Activated CD8-positive, alpha-beta memory T cell treated with anti-CD3 and anti-CD28 coated beads, Interleukin-2, amount 50 U/mL, for 24 hours (primary cell): ENCODE results near the gene MYO9B.
"Not testable (repeated sequence)": the region's sequence is repeated elsewhere in the genome, so short reads cannot be mapped to it uniquely, and the experiment has no call there.

Experiments used
- DNase-seq: peaks from one replicate; pipeline ENCODE4 v3.0.0-alpha.2; 2020; ENCODE audit errors: extremely low read depth

Gene MYO9B

DNA sequence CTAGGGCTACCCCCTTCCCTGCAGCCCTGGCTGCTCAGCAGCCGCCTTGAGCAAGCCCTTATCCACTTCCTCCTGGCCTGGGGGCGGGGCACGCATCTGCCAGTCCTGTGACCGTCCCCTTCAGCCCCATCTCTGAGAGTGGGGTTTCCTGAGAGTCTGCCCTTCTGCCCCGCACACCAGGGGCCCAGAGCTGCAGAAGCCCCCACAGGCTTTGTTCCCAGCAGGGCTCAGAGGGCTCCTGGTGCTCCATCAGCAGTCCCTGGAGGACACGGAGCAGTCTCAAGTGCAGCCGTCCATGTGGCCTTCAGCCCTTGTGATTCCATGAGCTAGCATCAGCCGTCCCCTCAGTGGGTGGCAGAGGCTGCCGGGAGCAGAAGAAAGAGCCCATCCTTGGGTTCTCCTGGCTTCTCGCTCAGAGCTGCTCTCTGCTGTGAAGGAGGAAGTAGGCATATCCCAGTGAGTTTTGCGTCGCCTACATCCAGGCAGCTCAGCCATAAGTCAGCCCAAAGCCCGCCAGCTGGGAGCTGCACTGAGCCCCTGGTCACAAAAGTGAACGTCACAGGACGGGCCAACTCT, 16.3 kb downstream of the MYO9B start:
- DNase-seq, result no peak

DNA sequence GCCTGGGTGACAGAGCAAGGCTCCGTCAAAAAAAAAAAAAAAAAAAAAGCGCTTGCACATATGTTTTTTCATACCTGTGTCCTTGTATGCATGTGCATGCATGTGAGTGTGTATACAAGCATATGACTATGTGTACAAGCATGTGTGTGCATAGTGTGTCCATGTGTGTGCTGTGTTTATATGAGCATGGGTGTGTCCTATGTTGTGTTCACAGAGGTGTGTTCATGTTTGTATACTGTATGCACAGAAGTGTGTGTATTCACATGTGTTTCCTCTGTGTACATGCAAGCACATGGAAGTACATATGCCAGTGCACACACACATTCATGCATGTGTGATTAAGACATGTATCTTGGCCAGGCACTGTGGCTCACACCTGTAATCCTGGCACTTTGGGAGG, 17.1 kb downstream of the MYO9B start:
- DNase-seq, result no peak

DNA sequence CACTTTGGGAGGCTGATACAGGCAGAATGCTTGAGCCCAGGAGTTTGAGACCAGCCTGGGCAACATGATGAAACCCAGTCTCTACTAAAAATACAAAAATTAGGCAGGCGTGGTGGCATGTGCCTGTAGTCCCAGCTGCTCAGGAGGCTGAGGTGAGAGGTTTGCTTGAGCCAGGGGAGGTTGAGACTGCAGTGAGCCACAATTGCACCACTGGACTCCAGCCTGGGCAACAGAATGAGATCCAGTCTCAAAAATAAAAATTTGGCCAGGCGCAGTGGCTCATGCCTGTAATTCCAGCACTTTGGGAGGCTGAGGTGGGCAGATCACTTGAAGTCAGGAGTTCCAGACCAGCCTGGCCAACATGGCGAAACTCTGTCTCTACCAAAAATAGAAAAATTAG, 19.1 kb downstream of the MYO9B start:
- DNase-seq, result not testable (repeated sequence)

DNA sequence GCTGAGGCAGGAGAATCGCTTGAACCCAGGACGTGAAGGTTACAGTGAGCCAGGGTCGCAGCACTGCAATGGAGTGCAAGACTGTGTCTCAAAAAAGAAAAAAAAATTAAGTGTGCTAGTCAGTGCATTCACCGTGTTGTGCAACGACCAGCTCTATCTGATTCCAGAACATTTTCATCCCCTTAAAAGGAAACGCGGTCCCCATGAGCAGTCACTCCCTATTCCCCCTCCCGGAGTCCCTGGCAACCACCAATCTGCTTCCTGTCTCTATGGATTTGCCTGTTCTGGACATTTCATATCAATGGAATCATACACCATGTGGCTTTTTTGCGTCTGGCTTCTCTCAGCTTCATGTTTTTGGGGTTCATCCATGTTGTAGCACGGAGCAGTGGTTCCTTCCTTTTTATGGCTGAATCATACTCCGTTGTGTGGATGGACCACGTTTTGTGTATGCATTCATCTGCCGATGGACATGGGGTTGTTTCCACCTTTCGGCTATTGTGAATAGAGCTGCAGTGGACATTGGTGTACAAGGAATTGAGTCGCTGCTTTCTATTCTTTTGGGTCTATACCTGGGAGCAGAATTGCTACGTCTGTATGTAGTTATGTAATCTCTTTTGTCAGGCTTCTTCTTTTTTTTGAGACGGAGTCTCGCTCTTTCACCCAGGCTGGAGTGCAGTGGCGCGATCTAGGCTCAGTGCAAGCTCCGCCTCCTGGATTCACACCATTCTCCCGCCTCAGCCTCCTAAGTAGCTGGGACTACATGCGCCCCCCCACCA, 19.8 kb downstream of the MYO9B start:
- DNase-seq, result no peak

DNA sequence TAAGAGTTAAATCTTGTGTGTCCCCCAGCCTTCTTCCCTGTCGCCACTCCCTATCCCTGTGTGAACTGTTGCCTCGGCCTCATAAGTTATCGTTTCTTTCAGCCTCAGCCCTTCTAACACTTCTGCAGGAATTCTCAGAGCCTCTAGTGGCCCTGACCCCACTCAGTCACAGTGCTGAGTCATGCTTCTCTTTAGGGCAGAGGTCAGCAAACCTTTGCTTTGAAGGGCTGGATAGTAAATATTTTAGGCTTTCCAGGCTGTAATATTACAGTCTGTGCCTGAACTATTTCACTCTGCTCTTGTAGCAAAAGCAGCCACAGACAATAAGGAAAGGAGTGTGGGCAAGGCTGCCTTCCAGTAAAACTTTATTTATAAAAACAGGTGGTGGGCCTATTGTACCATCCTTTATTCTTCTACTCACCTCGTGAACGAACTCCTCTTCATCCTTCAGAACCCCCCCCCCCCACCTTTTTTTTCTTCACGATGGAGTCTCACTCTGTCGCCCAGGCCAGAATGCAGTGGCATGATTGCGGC, 22.1 kb downstream of the MYO9B start:
- no peak for DNase-seq

DNA sequence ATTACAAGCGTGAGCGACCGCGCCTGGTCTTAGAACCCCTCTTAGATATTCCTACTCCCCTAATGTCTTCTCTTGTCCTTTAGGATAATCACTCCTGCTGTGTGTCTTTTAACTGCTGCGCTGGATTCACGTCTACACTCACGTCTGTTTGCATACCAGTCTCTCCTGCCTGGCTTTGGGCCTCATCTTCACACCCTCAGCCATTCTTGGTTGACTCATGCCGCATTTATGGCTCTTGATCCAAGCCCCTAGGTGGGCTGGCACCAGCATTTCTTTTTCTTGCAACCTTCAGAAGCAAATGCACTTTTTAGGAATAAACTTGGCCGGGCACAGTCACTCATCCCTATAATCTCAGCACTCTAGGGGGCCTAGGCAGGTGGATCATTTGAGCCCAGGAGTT, 22.7 kb downstream of the MYO9B start:
- DNase-seq, result no peak

DNA sequence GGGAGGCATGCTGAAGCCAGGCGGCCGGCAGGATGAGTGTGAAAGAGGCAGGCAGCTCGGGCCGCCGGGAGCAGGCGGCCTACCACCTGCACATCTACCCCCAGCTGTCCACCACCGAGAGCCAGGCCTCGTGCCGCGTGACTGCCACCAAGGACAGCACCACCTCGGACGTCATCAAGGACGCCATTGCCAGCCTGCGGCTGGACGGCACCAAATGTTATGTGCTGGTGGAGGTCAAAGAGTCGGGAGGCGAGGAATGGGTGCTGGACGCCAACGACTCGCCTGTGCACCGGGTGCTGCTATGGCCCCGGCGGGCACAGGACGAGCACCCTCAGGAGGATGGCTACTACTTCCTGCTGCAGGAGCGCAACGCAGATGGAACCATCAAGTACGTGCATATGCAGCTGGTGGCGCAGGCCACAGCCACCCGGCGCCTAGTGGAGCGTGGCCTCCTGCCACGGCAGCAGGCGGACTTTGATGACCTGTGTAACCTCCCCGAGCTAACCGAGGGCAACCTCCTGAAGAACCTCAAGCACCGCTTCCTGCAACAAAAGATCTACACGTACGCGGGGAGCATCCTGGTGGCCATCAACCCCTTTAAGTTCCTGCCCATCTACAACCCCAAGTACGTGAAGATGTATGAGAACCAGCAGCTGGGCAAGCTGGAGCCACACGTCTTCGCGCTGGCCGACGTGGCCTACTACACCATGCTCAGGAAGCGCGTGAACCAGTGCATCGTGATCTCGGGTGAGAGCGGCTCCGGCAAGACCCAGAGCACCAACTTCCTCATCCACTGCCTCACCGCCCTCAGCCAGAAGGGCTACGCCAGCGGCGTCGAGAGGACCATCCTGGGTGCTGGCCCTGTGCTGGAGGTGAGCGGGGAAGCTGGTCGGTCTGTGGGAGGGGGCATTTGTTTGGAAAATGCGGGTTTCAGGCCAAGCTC, 26.4 kb downstream of the MYO9B start:
- DNase-seq, result no peak

DNA sequence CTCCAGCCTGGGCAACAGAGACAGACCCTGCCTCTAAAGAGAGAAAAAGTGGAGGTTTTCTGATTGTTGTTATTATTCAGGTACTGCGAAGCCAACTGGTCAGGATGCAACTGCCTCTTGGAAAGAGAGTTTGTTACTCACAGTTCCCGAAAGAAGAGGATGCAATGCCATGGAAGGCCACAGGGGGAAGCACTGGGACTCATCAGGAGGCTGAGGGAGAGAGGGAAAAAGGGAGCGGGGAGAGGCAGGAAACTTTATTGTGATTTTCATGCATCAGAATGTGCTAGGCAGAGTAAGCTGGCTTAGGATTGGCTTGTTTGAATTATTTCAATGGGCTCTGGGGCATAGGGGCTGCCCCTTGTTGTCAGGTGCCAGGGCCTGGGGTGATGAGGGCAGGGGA, 27.6 kb downstream of the MYO9B start:
- DNase-seq, result no peak

DNA sequence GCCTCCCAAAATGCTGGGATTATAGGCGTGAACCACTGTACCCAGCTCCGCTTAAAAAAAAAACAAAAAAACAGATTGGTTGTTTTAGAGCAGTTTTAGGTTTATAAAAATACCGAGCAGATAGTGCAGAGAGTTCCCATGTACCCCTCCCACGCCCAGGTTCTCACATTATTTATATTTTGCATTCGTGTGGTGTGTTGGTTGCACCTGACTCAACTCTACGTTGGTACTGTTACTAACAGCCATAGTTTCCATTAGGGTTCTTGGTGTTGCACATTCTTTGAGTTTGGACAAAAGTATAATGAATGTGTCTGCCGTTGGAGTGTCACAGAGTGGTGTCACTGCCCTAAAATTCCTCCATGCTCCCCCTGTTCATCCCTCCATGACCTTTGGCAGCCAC, 29.1 kb downstream of the MYO9B start:
- DNase-seq, result no peak

DNA sequence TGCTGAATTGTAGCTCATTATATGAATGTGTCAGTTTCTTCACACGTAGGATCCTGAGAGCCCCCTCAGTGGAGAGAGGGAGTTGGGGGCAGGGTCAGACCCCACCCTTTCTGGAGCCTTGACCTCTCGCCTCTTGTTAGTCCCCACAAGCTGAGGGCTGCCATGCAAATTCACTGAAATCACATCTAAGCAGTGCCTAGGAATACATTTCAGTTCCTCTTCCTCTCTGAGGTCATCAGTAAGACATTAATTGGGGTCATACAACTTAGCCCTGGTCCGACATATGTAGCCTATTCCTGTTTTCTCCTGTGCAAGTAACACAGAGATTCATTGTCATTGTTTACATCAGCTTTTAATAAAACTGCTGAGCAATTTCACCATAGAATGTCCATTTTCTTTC, 30.0 kb downstream of the MYO9B start:
- DNase-seq, result no peak

DNA sequence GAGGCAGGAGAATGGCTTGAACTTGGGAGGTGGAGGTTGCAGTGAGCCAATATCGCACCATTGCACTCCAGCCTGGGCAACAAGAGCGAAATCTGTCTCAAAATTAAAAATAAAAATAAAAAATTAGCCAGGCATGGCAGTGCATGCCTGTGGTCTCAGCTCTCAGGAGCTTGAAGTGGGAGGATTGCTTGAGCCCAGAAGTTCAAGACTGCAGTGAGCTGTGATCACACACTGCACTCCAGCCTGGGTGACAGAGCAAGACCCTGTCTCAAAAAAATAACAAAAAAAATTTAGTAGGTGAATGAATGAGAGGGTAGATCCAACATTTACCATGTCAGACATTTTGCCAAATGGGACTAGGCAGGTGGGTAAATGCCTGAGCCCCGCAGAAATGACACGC, 31.4 kb downstream of the MYO9B start:
- not testable (repeated sequence) for DNase-seq

DNA sequence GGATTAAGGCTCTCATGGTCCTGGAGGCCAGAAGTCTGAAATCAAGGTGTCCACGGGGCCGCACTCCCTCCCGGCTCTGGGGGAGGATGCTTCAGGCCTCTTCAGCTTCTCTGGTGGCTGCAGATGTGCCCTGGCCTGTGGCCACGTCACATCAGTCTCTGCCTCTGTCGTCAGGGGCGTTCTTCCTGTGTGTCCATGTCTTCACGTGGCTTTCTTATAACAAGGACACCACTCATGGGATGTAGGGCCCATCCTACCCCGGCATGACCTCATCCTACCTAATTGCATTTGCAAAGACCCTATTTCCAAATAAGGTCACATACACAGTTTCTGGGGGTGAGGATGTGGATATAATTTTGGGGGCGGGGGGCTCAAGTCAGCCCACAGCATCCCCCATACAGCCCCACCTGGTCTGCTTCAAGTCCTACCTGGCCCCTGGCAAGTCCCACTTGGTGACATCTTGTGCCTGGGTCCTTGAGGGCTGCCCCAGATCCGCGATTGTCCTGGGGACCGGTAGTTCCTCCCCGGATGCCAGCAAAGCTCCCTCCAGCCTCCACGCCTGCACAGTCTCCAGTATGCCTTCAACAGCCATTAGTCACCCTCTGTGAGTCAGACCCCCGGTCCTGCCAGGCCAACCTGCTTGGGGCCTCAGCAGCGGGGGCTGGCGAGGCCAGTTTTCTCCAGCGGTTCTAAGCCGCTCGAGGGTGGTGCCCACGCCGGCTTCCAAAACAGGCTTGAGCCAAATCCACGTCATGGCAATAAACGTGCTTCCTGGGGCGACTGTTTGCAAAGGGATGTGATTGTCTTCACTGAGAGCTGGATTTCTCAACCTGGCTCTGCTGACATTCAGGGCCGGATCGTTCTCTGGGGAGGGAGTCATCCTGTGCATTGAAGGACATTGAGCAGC, 32.2 kb downstream of the MYO9B start:
- no peak for DNase-seq

DNA sequence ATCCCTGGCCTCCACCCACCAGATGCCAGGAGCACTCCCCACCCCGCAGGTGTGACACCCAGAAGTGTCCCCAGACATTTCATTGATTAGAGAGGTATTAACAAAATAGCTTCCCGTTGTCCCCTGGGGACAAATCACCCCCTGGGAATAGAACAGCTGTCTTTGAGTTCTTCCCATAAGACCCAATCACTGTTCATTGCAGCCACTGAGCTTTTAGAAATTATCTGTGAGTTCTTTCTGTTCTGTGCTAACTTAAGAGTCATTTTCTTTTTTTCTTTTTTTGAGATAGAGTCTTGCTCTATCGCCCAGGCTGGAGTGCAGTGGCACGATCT, 32.8 kb downstream of the MYO9B start:
- no peak for DNase-seq

DNA sequence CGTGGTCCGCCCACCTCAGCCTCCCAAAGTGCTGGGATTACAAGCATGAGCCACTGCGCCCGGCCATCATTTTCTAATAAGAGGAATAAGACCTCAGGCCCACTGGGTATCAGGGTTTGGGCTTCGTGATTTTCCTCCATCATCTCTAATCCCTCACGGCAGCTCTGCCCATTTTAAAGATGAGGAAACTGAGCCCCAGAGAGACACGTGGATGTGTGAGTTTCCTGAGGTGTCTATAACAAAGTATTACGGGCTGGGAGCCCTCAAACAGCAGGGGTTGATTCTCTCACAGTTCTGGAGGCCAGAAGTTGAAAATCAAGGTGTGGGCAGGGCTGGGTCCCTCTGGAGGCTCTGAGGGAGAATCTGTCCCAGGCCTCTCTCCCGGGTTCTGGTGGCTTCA, 33.7 kb downstream of the MYO9B start:
- DNase-seq, result no peak

DNA sequence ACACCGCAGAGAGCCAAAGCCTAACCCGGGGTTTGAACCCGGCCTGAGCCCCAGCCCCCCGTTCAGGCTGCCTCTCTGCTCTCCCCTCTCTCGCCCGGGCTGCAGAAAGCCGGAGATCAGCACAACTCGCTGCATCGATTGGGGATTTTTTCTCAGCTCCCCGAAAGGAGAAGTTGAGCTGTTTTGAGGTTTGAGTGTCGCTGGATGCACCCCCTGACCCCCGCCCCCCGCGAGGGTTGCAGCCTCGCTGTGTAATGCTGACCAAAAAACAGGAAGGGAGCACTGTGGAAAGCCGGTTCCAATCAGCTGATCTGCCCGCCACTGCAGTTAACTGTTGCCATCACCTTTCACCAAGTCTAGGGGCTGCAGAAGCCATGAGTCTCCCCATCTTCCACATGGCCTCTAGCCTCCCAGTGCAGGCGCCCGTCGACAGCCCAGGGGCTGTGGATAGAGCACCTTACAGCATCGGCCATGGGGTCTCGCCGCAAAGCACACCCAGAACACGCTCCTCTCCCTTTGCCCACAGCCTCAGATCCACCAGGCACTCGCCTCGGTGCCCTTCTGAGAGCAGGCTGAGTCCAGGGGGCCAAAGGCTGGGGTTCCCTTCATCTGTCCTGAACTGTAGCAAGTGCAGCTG, 34.5 kb downstream of the MYO9B start:
- DNase-seq, result no peak

DNA sequence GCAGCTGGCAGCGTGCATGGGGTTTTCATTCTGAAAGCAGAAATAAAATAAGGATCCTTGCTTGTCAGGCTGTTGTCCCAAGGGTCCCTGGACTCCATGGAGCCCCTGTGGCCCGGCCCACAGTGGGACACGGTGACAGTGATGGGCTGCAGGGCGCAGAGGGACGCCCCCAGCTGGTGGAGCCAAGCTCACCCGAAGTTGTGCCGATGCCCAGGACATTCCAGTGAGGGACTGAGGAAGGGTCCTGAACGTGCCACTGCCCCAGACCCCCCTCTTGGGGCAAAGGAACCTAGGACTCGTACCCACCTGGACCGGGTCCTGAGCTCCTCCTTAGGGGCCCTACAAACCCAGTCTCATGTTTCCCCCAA, 35.0 kb downstream of the MYO9B start:
- DNase-seq, result no peak

DNA sequence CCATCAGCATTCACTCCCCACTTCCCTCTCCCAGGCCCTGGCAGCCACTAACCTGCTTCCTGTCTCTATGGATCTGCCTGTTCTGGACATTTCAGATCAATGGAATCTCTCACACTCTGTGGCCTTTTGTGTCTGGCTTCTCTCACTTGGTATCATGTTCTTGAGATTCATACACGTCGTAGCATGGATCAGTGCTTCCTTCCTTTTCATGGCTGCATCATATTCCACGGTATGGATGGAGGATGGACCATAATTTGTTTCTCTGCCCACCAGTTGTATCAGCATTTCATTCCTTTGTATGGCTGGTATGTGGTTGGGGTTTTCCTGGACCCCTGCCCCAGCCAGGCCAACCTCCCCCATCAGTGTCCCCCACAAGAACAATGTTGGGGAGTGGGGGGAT, 36.2 kb downstream of the MYO9B start:
- no peak for DNase-seq

DNA sequence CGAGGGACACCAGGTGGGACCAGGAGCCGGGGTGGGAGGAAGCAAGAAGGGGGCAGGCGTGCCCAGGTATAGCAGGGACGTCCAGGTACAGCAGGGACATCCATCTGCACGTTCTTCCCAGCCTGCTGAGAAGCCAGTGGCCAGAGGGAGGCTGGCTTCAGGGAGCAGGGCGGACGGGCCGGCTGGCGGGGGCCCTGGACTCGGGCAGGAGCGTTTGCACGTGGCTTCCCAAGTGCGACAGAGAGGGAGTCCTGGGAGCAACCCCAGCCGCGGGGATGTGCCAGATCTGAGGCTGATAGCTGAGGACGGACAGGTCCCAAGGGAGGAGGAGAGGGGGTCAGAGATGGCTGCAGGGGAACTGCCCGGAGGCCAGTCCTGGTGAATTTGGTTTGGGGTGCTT, 36.7 kb downstream of the MYO9B start:
- DNase-seq, result no peak

DNA sequence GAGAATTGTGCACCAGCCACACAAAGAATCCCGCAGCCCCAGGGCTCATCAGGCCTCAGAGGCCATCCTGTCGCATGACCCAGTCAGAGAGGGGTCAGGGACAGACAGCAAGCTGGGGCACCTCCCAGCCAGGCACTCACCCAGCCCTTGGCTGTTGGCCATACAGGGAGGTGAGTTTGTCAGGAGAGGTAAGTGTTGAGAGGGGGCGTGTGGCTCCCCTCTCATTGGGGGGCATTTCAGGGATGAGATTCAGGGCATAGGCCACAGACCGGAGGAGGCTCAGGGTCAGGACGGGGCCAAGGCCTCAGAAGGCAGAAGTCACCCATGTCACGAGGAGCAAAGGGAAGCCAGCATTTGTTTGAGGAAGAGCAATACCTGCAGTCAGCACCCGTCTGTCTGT, 37.1 kb downstream of the MYO9B start:
- no peak for DNase-seq

DNA sequence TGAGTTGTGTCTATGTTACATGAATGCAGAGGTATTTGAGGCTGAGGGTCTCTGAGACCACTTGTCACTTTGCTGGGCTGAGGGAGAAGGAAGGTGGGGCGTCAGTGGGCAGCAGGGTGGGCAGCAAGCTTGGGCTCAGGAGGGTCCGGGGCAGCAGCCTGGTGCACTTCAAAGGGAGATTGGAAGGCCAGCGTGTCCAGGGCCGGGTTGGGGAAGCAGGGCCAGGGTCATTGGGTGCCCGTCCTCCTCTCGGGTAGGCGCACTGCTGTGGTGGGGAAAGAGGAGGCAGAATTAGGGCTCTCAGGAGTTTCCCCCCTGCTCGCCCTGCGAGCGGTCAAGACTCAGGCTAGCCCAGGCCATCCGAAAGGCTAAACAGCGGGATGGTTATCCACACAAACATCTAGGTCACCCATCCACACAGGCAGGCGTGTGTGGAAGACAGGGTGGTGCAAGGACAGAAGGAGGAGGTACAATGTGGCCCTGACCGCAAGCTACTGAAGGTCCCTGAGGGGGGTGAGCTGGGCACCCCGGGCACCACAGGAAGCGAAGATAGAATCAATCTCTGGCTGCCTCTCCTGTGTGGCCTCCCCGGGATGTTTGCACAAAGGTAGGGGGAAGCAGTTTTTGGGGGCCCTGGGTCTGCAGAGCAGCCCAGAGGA, 37.7 kb downstream of the MYO9B start:
- DNase-seq, result no peak

DNA sequence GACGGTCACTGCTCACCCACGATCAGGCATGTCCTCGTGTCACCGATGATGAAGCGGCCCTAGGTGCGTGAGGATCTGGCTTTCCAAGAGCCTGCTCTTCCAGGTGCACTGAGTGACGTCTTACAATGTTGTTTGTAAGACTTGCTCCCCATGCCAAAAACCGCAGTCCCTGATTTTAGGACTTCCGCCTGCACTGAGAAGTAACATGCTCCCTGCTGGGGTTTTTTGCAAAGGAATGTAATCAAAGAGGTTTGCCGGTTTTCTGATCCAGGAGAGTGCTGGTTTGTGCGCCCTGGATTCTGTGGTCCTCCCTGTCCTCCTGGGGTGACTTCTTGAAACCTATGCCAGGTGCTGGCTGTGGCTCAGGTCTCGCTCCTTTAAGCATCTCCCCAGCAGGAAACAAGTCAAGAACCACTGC, 38.8 kb downstream of the MYO9B start:
- DNase-seq, result no peak
